Sigmoid colon (tissue), 7 donors: Measurements from ENCODE around the gene TOMT. TPM values are rescaled to one million over a fixed set of nuclear protein-coding genes. Genes with fewer than 3 reads are reported as not detected.

Experiments
- DNase-seq: peaks from one replicate; pipeline ENCODE4 v3.0.0-alpha.2; 2019
- H3K27ac ChIP-seq, 4 donors: fragments of 200-600 bp; sonication (generic); one replicate each; pipeline ENCODE4 v1.5.1; 2016 to 2019; ENCODE audit warnings: mild to moderate bottlenecking in 1 of 4
- H3K27me3 ChIP-seq, 3 donors: fragments of 200-600 bp; sonication (generic); one replicate each; pipeline ENCODE4 v1.5.1; 2019; ENCODE audit warnings: mild to moderate bottlenecking in 1 of 3
- H3K36me3 ChIP-seq, 4 donors: fragments of 200-600 bp; sonication (generic); one replicate each; pipeline ENCODE4 v1.5.1; 2016 to 2019
- H3K4me1 ChIP-seq, 4 donors: fragments of 200-600 bp; sonication (generic); one replicate each; pipeline ENCODE4 v1.5.1; 2017 to 2019
- H3K4me3 ChIP-seq, 4 donors: fragments of 200-600 bp; sonication (generic); one replicate each; pipeline ENCODE4 v1.5.1; 2017 to 2019; ENCODE audit warnings: mild to moderate bottlenecking in 2 of 4, moderate library complexity in 1 of 4
- H3K9me3 ChIP-seq, 4 donors: fragments of 200-600 bp in 3 of 4; sonication (generic) in 3 of 4; one replicate each; pipeline versions ENCODE4 v1.5.1 to v1.6.1; 2013 to 2019
- CTCF ChIP-seq, 4 experiments: fragments of 450-650 bp in 3 of 4; fragments of 200-600 bp in 1 of 4; IDR thresholded peaks; one replicate each; pipeline ENCODE4 v1.5.1; 2016 to 2019; ENCODE audit warnings: antibody characterized with exemption in 4 of 4, mild to moderate bottlenecking in 3 of 4, moderate library complexity in 2 of 4
- EP300 ChIP-seq, 4 donors: sonication (generic); formaldehyde crosslinking; IDR thresholded peaks; one replicate each; pipeline ENCODE4 v1.6.1; 2017; ENCODE audit warnings: antibody characterized with exemption in 4 of 4
- POLR2A ChIP-seq, 2 donors: fragments of 450-650 bp; IDR thresholded peaks; one replicate each; pipeline ENCODE4 v1.6.1; 2016; ENCODE audit warnings: antibody characterized with exemption in 2 of 2, mild to moderate bottlenecking in 2 of 2, moderate library complexity in 2 of 2
- POLR2AphosphoS5 ChIP-seq, 4 donors: sonication (generic); formaldehyde crosslinking; IDR thresholded peaks; one replicate each; pipeline ENCODE4 v1.6.1; 2017; ENCODE audit warnings: antibody characterized with exemption in 4 of 4
- WGBS, 2 donors: extraction: QIAGEN DNeasy Blood & Tissue Kit; methylation state at CpG; one replicate each; pipeline ENCODE4 v1.1.7; 2013; 5-methylcytosine and 5-hydroxymethylcytosine counted together
- intact Hi-C: fragments of 100-400 bp; cut with DNase I; formaldehyde crosslinking; loops from one replicate; pipeline ENCODE4 v1.15.1; 2023
- polyA plus RNA-seq, 3 donors: library from polyadenylated mRNA; stranded (reverse); fragments of 200-250 nt; gene quantifications; one replicate each; pipeline ENCODE4 v1.2.3, GENCODE V29; 2013
- total RNA-seq, 4 donors: library from RNA; depleted of rRNA; stranded (reverse); fragments of >200 nt; gene quantifications; one replicate each; pipeline ENCODE4 v1.1.0, GENCODE V29; 2016
- donor health status: healthy with polysubstance abuse.
- donor health status: Bipolar disorder and iron deficiency.
- donor health status: healthy.

Gene TOMT
- total and polyA plus RNA-seq, 7 donors: not detected

GRCh38 chr11:72067266-72067665 lies 38.5 kb upstream of the TOMT start:
- TF ChIP-seq EP300 (IDR thresholded peaks at IDR 0.05) (no peak), POLR2AphosphoS5 (IDR thresholded peaks at IDR 0.05) (no peak), POLR2A (IDR thresholded peaks at IDR 0.05) (no peak), CTCF (IDR thresholded peaks at IDR 0.05) (no peak)
- no peaks in the 10 kb centered on the region for H3K36me3 ChIP-seq
- intact Hi-C loops: no loop called here
- DNase-seq: no peak
- H3K9me3 ChIP-seq: no peaks in the 10 kb centered on the region
- peaks cover 0 to 59% (median 48%) of the 10 kb centered on the region in 4 donors for H3K4me1 ChIP-seq
- H3K27me3 ChIP-seq: no peaks in the 10 kb centered on the region
- no peak overlapping the region for H3K4me3 ChIP-seq
- peak overlapping the region; percentile 78 to 83 (median 80) for H3K27ac ChIP-seq

GRCh38 chr11:72067676-72068075 lies 38.0 kb upstream of the TOMT start:
- Histone ChIP-seq H3K4me1 (peaks cover 0 to 63% (median 52%) of the 10 kb centered on the region in 4 donors), H3K27me3 (no peaks in the 10 kb centered on the region), H3K4me3 (no peak overlapping the region), H3K36me3 (no peaks in the 10 kb centered on the region), H3K27ac (peak overlapping the region; percentile 78 to 83 (median 80)), H3K9me3 (no peaks in the 10 kb centered on the region)
- intact Hi-C loops: no loop called here
- TF ChIP-seq POLR2A (IDR thresholded peaks at IDR 0.05): no peak
- TF ChIP-seq POLR2AphosphoS5 (IDR thresholded peaks at IDR 0.05): no peak
- no peak for TF ChIP-seq EP300 (IDR thresholded peaks at IDR 0.05)
- no peak for TF ChIP-seq CTCF (IDR thresholded peaks at IDR 0.05)
- no peak for DNase-seq

- Histone ChIP-seq H3K9me3 (no peaks in the 10 kb centered on the region), H3K27ac (peak overlapping the region; percentile 78 to 83 (median 80)), H3K36me3 (no peaks in the 10 kb centered on the region), H3K4me3 (peak overlapping the region in 1 of 4 donors; percentile 19), H3K4me1 (peaks cover 0 to 63% (median 52%) of the 10 kb centered on the region in 4 donors), H3K27me3 (no peaks in the 10 kb centered on the region)
- TF ChIP-seq CTCF (IDR thresholded peaks at IDR 0.05): no peak
- TF ChIP-seq POLR2AphosphoS5 (IDR thresholded peaks at IDR 0.05): no peak
- no peak for TF ChIP-seq POLR2A (IDR thresholded peaks at IDR 0.05)
- no peak for TF ChIP-seq EP300 (IDR thresholded peaks at IDR 0.05)
- intact Hi-C loops: no loop called here
- no peak for DNase-seq
Observed at GRCh38 chr11:72069200-72069599, 36.5 kb upstream of the TOMT start.

- intact Hi-C loops: no loop called here
- 1 to 18% methylated on average over 2 of the region's 2 CpGs for WGBS, 2 donors
- Histone ChIP-seq H3K9me3 (no peaks in the 10 kb centered on the region), H3K36me3 (no peaks in the 10 kb centered on the region), H3K4me3 (peak overlapping the region in 1 of 4 donors; percentile 19), H3K27ac (peak overlapping the region; percentile 78 to 83 (median 80)), H3K27me3 (no peaks in the 10 kb centered on the region), H3K4me1 (peaks cover 0 to 63% (median 52%) of the 10 kb centered on the region in 4 donors)
- peak; percentile 89 for DNase-seq
- peak in 3 of 4 donors; percentile 42 to 64 (median 50) for TF ChIP-seq POLR2AphosphoS5 (IDR thresholded peaks at IDR 0.05)
- TF ChIP-seq CTCF (IDR thresholded peaks at IDR 0.05): no peak
Observed at GRCh38 chr11:72069787-72070251, 35.9 kb upstream of the TOMT start.

GRCh38 chr11:72070491-72070890 lies 35.2 kb upstream of the TOMT start:
- intact Hi-C loops: no loop called here
- Histone ChIP-seq H3K9me3 (no peaks in the 10 kb centered on the region), H3K4me3 (no peak overlapping the region), H3K27ac (peak overlapping the region; percentile 78 to 83 (median 80)), H3K27me3 (no peaks in the 10 kb centered on the region), H3K36me3 (no peaks in the 10 kb centered on the region), H3K4me1 (peaks cover 0 to 63% (median 52%) of the 10 kb centered on the region in 4 donors)
- DNase-seq: no peak
- no peak for TF ChIP-seq POLR2AphosphoS5 (IDR thresholded peaks at IDR 0.05)
- no peak for TF ChIP-seq CTCF (IDR thresholded peaks at IDR 0.05)
- no peak for TF ChIP-seq EP300 (IDR thresholded peaks at IDR 0.05)
- TF ChIP-seq POLR2A (IDR thresholded peaks at IDR 0.05): no peak
- 93 to 94% methylated on average over 7 of the region's 7 CpGs for WGBS, 2 donors
